ENCODE data around the gene CSTPP1.

GRCh38 chr11:47163193-47163592, 226.6 kb downstream of the CSTPP1 start:
- TF ChIP-seq SUZ12 (IDR thresholded peaks at IDR 0.05; ENCODE audit: extremely low read depth, insufficient read depth, insufficient read length): no peak
- no peak for TF ChIP-seq ZNF274 (IDR thresholded peaks at IDR 0.05; ENCODE audit: low read depth, low read length)
